Mesothelial cell of epicardium (in vitro differentiated cells): Measurements from ENCODE around the gene ATXN7L3. TPM values are rescaled to one million over a fixed set of nuclear protein-coding genes. Genes with fewer than 3 reads are reported as not detected.
A peak's percentile ranks its signal among the peaks of the same experiment; 100 is the strongest.

Experiments
- DNase-seq, 2 experiments: peaks; one replicate each; pipeline ENCODE4 v3.0.0; 2021; ENCODE audit warnings: low spot score in 2 of 2; ENCODE audit not compliant: unreplicated experiment in 2 of 2
- H3K27ac Mint-ChIP-seq: 2 replicates; pipeline ENCODE4 v1.8.0; 2021; ENCODE audit warnings: mixed read lengths
- H3K27me3 Mint-ChIP-seq: 2 replicates; pipeline ENCODE4 v1.8.0; 2021; ENCODE audit warnings: low read depth, mixed read lengths
- H3K36me3 Mint-ChIP-seq: 2 replicates; pipeline ENCODE4 v1.8.0; 2021; ENCODE audit warnings: mixed read lengths
- H3K4me1 Mint-ChIP-seq: 2 replicates; pipeline ENCODE4 v1.8.0; 2021; ENCODE audit warnings: mixed read lengths
- H3K4me3 Mint-ChIP-seq: 2 replicates; pipeline ENCODE4 v1.8.0; 2021; ENCODE audit warnings: mild to moderate bottlenecking, moderate library complexity, mixed read lengths
- H3K9me3 Mint-ChIP-seq: 2 replicates; pipeline ENCODE4 v1.8.0; 2021; ENCODE audit warnings: mixed read lengths
- total RNA-seq: library from RNA; stranded (reverse); gene quantifications from 3 replicates; pipeline ENCODE4 v1.2.1, GENCODE V29; 2021
- TF ChIP-seq, protein P1 (sequence below): fragments of 200-600 bp; sonication (generic); IDR thresholded peaks from one replicate; pipeline ENCODE4 v1.5.0; 2021; ENCODE audit warnings: antibody characterized with exemption; ENCODE audit not compliant: unreplicated experiment

ATXN7L3 gene
- total RNA-seq, 1 donor from 2014 or later = 137 TPM

GRCh38 chr17:44206825-44207155 lies 7.1 kb upstream of the ATXN7L3 start:
- Mint-ChIP-seq H3K9me3 (no peaks in the 10 kb centered on the region), H3K27me3 (no peaks in the 10 kb centered on the region), H3K4me3 (no peak overlapping the region), H3K36me3 (peaks cover 3% of the 10 kb centered on the region), H3K4me1 (peaks cover 11% of the 10 kb centered on the region), H3K27ac (no peak overlapping the region)
- TF ChIP-seq, protein P1, sequence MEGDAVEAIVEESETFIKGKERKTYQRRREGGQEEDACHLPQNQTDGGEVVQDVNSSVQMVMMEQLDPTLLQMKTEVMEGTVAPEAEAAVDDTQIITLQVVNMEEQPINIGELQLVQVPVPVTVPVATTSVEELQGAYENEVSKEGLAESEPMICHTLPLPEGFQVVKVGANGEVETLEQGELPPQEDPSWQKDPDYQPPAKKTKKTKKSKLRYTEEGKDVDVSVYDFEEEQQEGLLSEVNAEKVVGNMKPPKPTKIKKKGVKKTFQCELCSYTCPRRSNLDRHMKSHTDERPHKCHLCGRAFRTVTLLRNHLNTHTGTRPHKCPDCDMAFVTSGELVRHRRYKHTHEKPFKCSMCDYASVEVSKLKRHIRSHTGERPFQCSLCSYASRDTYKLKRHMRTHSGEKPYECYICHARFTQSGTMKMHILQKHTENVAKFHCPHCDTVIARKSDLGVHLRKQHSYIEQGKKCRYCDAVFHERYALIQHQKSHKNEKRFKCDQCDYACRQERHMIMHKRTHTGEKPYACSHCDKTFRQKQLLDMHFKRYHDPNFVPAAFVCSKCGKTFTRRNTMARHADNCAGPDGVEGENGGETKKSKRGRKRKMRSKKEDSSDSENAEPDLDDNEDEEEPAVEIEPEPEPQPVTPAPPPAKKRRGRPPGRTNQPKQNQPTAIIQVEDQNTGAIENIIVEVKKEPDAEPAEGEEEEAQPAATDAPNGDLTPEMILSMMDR = no peak
- no peak for DNase-seq

DNA sequence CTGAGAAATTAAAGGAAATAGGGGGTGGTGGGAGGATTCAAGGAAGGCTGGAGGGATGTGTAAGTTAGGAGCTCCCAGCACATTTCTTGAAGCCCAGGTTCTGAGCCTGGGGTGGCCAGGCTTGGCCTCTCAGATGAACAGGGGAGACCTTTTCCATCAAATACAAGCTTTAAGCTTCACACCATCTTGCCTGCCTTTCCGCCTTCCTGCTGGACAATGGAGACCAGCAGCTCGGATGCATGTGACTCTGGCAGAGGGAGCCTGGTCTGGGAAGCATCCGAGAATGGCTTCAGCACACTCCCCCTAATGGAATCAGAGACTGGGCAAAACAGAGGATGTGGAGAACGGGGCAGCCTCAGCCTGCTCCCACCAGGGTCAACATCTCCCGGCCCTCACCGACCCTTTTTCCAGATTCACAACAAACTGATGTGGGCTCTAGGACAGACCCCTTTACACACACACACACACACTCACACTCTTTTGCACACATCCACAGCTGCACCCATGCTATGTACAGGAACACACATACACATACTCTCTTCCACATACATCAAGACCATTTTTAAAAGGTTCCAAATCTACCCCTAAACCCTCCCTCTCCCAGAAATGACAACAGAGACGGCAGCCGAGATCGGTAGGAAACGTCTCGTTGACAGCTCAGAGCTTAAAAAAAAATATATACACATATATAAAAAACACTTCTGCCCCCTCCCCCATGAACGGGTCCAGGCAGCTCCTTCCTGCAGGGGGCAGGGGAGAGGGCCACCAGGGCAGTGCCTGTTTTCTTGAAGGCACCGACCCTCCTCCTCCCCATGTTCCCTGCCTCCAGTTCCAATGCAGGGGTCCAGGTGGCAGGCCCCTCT lies 6.5 kb upstream of the ATXN7L3 start:
- peaks cover 3% of the 10 kb centered on the region for H3K36me3 Mint-ChIP-seq
- H3K4me3 Mint-ChIP-seq = no peak overlapping the region
- no peak for DNase-seq
- TF ChIP-seq, protein P1 = no peak
- H3K9me3 Mint-ChIP-seq = no peaks in the 10 kb centered on the region
- peak overlapping the region; percentile 45 for H3K27ac Mint-ChIP-seq
- peaks cover 12% of the 10 kb centered on the region for H3K4me1 Mint-ChIP-seq
- H3K27me3 Mint-ChIP-seq = no peaks in the 10 kb centered on the region

DNA sequence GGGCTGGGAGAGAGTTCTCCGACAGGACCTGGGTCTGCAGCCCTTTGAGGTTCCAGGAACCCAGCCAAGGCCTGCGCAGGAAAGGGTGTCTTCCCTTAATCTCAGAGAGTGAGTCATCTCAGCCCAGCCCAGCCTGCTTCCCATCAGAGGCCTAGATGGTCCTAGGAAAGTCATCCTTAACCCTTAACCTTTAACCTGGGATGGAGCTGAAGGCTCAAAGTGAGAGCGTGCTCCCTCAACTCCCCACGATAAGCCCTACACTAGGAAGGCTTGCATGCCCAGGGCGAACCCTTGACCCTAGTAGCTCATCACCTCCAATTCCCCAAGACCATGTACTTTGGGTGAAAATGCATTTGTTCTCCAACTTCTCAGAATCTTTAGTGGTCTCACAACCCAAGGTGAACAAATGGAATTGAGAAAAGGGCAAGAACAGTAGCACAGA lies 4.8 kb upstream of the ATXN7L3 start:
- Mint-ChIP-seq H3K27me3 (no peaks in the 10 kb centered on the region), H3K4me1 (peaks cover 20% of the 10 kb centered on the region), H3K36me3 (no peaks in the 10 kb centered on the region), H3K9me3 (no peaks in the 10 kb centered on the region), H3K27ac (no peak overlapping the region), H3K4me3 (no peak overlapping the region)
- TF ChIP-seq, protein P1 = no peak
- DNase-seq = no peak

- H3K4me1 Mint-ChIP-seq = peaks cover 20% of the 10 kb centered on the region
- H3K27me3 Mint-ChIP-seq = no peaks in the 10 kb centered on the region
- DNase-seq = peak in 1 of 2 experiments; percentile 47
- no peak overlapping the region for H3K4me3 Mint-ChIP-seq
- peak overlapping the region; percentile 61 for H3K27ac Mint-ChIP-seq
- H3K36me3 Mint-ChIP-seq = no peaks in the 10 kb centered on the region
- TF ChIP-seq, protein P1 = peak; percentile 84
- no peaks in the 10 kb centered on the region for H3K9me3 Mint-ChIP-seq
Observed at GRCh38 chr17:44203731-44204440, 4.2 kb upstream of the ATXN7L3 start.

- Mint-ChIP-seq H3K4me1 (peaks cover 27% of the 10 kb centered on the region), H3K36me3 (peaks cover under 1% of the 10 kb centered on the region), H3K9me3 (no peaks in the 10 kb centered on the region), H3K27ac (no peak overlapping the region), H3K27me3 (no peaks in the 10 kb centered on the region), H3K4me3 (no peak overlapping the region)
- TF ChIP-seq, protein P1 = no peak
- DNase-seq = no peak
Observed at GRCh38 chr17:44202756-44203155, 3.1 kb upstream of the ATXN7L3 start.
